ENCODE results near the gene KIF3B.

GRCh38 chr20:32287231-32287638 is 9.8 kb downstream of the KIF3B start:
- TF ChIP-seq CTCF (IDR thresholded peaks at IDR 0.05), result no peak
- TF ChIP-seq POLR2A (IDR thresholded peaks at IDR 0.05), result no peak

Measured in heart left ventricle (tissue), 13 donors.